ENCODE data around the gene LEMD1.
A peak's percentile ranks its signal among the peaks of the same experiment; 100 is the strongest.

The LEMD1 gene

DNA sequence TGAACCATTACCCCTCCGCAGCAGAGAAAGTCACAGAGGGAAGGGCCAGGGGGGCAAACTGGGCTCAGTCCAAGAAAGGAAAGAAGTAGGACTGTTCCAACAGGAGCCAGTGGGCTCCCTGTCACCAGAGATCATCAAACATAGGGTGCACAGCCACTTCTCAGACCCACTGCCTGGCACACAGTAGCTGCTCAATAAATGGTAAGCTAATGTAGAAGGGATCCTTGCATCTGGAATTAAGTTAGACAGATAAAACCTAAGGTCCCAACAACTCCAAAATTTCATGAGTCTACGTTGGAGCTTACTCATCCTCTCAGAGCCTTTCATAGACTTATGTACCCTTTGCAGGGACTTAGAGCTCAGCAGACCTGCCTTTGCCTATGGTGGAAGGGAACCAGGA is 30.5 kb upstream of the LEMD1 start:
- peaks cover 36 to 43% of the 10 kb centered on the region in 2 donors for H3K4me1 ChIP-seq (ENCODE audit: control insufficient read depth in 2 of 2, insufficient read depth in 1 of 2, low read depth in 1 of 2, low read length in 2 of 2)
- no peak overlapping the region for H3K4me3 ChIP-seq (ENCODE audit: low read length in 2 of 2)
- H2BK120ac ChIP-seq (ENCODE audit: low read depth, low read length): no peak overlapping the region
- peaks cover 6% of the 10 kb centered on the region for H3K79me1 ChIP-seq (ENCODE audit: low read depth, low read length)
- H2BK5ac ChIP-seq (ENCODE audit: low read length): no peak overlapping the region
- no peak overlapping the region for H2BK12ac ChIP-seq (ENCODE audit: low read length)
- peak overlapping the region; percentile 63 for H3K4me2 ChIP-seq (ENCODE audit: insufficient read depth, low read length, poor library complexity, severe bottlenecking)
- no peaks in the 10 kb centered on the region for H3K9me3 ChIP-seq (replicated peaks in 1 of 2; ENCODE audit: control insufficient read depth in 2 of 2, insufficient read depth in 1 of 2, low read depth in 1 of 2, low read length in 2 of 2)
- no peak overlapping the region for H2AFZ ChIP-seq (ENCODE audit: low read length)
- H2BK15ac ChIP-seq (ENCODE audit: low read length): no peak overlapping the region
- WGBS, 2 donors (ENCODE audit: extremely low coverage in 2 of 2, insufficient read length in 2 of 2, insufficient replicate concordance in 1 of 2): no CpG with 5 or more reads among the region's 2 CpGs
- H3K4ac ChIP-seq (ENCODE audit: low read length): no peak overlapping the region
- no peak for DNase-seq (ENCODE audit: low spot score)
- H3K36me3 ChIP-seq (replicated peaks in 1 of 2; ENCODE audit: control insufficient read depth in 2 of 2, insufficient read depth in 2 of 2, low read length in 2 of 2): peaks cover 0 to 12% of the 10 kb centered on the region in 2 donors
- H3K14ac ChIP-seq (ENCODE audit: low read length): no peak overlapping the region
- H3K27ac ChIP-seq (replicated peaks; ENCODE audit: low read length): peak overlapping the region; percentile 99
- H4K91ac ChIP-seq (ENCODE audit: low read depth, low read length, poor library complexity): no peak overlapping the region
- H4K8ac ChIP-seq (ENCODE audit: low read depth, low read length): no peak overlapping the region
- no peak overlapping the region for H3K23ac ChIP-seq (ENCODE audit: low read depth, low read length, poor library complexity)
- H3K9ac ChIP-seq (ENCODE audit: low read depth, low read length, poor library complexity): peak overlapping the region; percentile 79
- no peak overlapping the region for H2AK5ac ChIP-seq (ENCODE audit: low read depth, low read length)
- H3K27me3 ChIP-seq (ENCODE audit: control insufficient read depth in 3 of 3, insufficient read depth in 3 of 3, low read depth in 1 of 3, low read length in 3 of 3): peaks cover 0 to 65% (median 0%) of the 10 kb centered on the region in 3 experiments
- peak overlapping the region; percentile 44 for H3K18ac ChIP-seq (ENCODE audit: low read length)

DNA sequence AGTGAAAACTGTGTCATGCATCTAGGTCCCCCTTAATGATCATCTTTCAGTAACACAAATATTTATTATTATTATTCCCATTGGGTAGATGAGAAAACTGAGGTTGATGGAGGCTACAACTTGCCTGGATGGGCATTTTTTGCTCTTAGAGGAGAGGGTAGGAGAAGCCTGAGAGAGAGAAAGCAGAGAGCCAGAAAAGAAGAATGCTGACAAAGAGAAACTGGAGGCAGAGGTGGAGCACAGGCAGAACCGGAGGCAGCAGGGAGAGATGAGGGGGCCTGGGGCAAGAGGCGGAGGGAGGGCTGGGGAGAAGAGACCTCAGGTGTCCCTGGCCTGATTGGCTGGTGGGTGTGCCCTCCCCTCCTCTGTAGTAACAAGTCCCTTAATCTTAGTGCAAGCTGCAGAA is 29.9 kb upstream of the LEMD1 start:
- DNase-seq (ENCODE audit: low spot score): no peak
- no peak overlapping the region for H3K23ac ChIP-seq (ENCODE audit: low read depth, low read length, poor library complexity)

GRCh38 chr1:205451202-205451601 is 29.3 kb upstream of the LEMD1 start:
- no peak for DNase-seq (ENCODE audit: low spot score)
- no peak overlapping the region for H2BK15ac ChIP-seq (ENCODE audit: low read length)
- H4K91ac ChIP-seq (ENCODE audit: low read depth, low read length, poor library complexity): no peak overlapping the region
- peak overlapping the region; percentile 85 for H2AK5ac ChIP-seq (ENCODE audit: low read depth, low read length)
- no peak overlapping the region for H3K9ac ChIP-seq (ENCODE audit: low read depth, low read length, poor library complexity)
- no CpG with 5 or more reads among the region's 5 CpGs for whole genome bisulfite sequencing, 2 donors (ENCODE audit: extremely low coverage in 2 of 2, insufficient read length in 2 of 2, insufficient replicate concordance in 1 of 2)
- H3K14ac ChIP-seq (ENCODE audit: low read length): no peak overlapping the region
- H3K27ac ChIP-seq (replicated peaks; ENCODE audit: low read length): peak overlapping the region; percentile 99
- H2BK120ac ChIP-seq (ENCODE audit: low read depth, low read length): no peak overlapping the region
- peak overlapping the region; percentile 95 for H3K18ac ChIP-seq (ENCODE audit: low read length)
- H4K8ac ChIP-seq (ENCODE audit: low read depth, low read length): no peak overlapping the region
- no peak overlapping the region for H3K4me3 ChIP-seq (ENCODE audit: low read length in 2 of 2)
- no peak overlapping the region for H3K23ac ChIP-seq (ENCODE audit: low read depth, low read length, poor library complexity)
- no peak overlapping the region for H2AFZ ChIP-seq (ENCODE audit: low read length)
- H2BK12ac ChIP-seq (ENCODE audit: low read length): no peak overlapping the region
- no peak overlapping the region for H3K4ac ChIP-seq (ENCODE audit: low read length)
- peaks cover 0 to 12% of the 10 kb centered on the region in 2 donors for H3K36me3 ChIP-seq (replicated peaks in 1 of 2; ENCODE audit: control insufficient read depth in 2 of 2, insufficient read depth in 2 of 2, low read length in 2 of 2)
- H3K27me3 ChIP-seq (ENCODE audit: control insufficient read depth in 3 of 3, insufficient read depth in 3 of 3, low read depth in 1 of 3, low read length in 3 of 3): peaks cover 0 to 55% (median 0%) of the 10 kb centered on the region in 3 experiments
- H3K4me2 ChIP-seq (ENCODE audit: insufficient read depth, low read length, poor library complexity, severe bottlenecking): peak overlapping the region; percentile 51
- H2BK5ac ChIP-seq (ENCODE audit: low read length): peak overlapping the region; percentile 88
- peaks cover 3% of the 10 kb centered on the region for H3K79me1 ChIP-seq (ENCODE audit: low read depth, low read length)
- no peaks in the 10 kb centered on the region for H3K9me3 ChIP-seq (replicated peaks in 1 of 2; ENCODE audit: control insufficient read depth in 2 of 2, insufficient read depth in 1 of 2, low read depth in 1 of 2, low read length in 2 of 2)
- H3K4me1 ChIP-seq (ENCODE audit: control insufficient read depth in 2 of 2, insufficient read depth in 1 of 2, low read depth in 1 of 2, low read length in 2 of 2): peaks cover 38 to 50% of the 10 kb centered on the region in 2 donors

More for the DNA sequence above, 29.9 kb upstream of the LEMD1 start:
- Histone ChIP-seq H3K27me3 (ENCODE audit: control insufficient read depth in 3 of 3, insufficient read depth in 3 of 3, low read depth in 1 of 3, low read length in 3 of 3) (peaks cover 0 to 61% (median 0%) of the 10 kb centered on the region in 3 experiments), H3K14ac (ENCODE audit: low read length) (no peak overlapping the region), H3K36me3 (replicated peaks in 1 of 2; ENCODE audit: control insufficient read depth in 2 of 2, insufficient read depth in 2 of 2, low read length in 2 of 2) (peaks cover 0 to 12% of the 10 kb centered on the region in 2 donors), H3K4me3 (ENCODE audit: low read length in 2 of 2) (no peak overlapping the region), H2AFZ (ENCODE audit: low read length) (no peak overlapping the region), H2BK120ac (ENCODE audit: low read depth, low read length) (no peak overlapping the region), H2AK5ac (ENCODE audit: low read depth, low read length) (no peak overlapping the region), H3K9me3 (replicated peaks in 1 of 2; ENCODE audit: control insufficient read depth in 2 of 2, insufficient read depth in 1 of 2, low read depth in 1 of 2, low read length in 2 of 2) (no peaks in the 10 kb centered on the region), H4K91ac (ENCODE audit: low read depth, low read length, poor library complexity) (no peak overlapping the region), H3K79me1 (ENCODE audit: low read depth, low read length) (peaks cover 6% of the 10 kb centered on the region), H4K8ac (ENCODE audit: low read depth, low read length) (no peak overlapping the region), H3K4me2 (ENCODE audit: insufficient read depth, low read length, poor library complexity, severe bottlenecking) (peak overlapping the region; percentile 63), H3K9ac (ENCODE audit: low read depth, low read length, poor library complexity) (no peak overlapping the region), H2BK12ac (ENCODE audit: low read length) (no peak overlapping the region), H2BK15ac (ENCODE audit: low read length) (no peak overlapping the region), H3K4me1 (ENCODE audit: control insufficient read depth in 2 of 2, insufficient read depth in 1 of 2, low read depth in 1 of 2, low read length in 2 of 2) (peaks cover 39 to 46% of the 10 kb centered on the region in 2 donors), H3K27ac (replicated peaks; ENCODE audit: low read length) (peak overlapping the region; percentile 99), H3K18ac (ENCODE audit: low read length) (peak overlapping the region; percentile 44), H2BK5ac (ENCODE audit: low read length) (no peak overlapping the region), H3K4ac (ENCODE audit: low read length) (no peak overlapping the region)
- no CpG with 5 or more reads among the region's 2 CpGs for WGBS, 2 donors (ENCODE audit: extremely low coverage in 2 of 2, insufficient read length in 2 of 2, insufficient replicate concordance in 1 of 2)

DNA sequence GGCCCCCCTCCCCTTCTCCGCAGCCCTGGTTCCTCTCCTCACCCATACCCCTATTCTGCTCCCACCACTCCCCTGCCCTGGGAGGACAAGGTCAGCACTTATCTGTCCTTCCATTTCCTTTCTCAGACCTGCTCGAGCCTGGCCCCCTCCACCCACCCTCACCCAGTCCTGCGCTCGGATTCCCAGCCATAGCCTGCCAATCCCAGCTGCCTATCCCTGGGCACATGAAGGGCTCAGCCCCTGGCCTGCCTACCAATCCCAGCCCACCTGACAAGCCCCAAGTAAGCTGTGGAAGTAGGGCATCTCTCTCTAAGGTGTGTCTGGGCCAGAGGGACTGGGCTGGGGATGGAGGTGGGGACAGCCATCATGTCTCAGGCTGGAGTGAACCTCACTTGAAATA is 28.6 kb upstream of the LEMD1 start:
- H2BK5ac ChIP-seq (ENCODE audit: low read length): peak overlapping the region; percentile 88
- peak overlapping the region; percentile 97 for H2BK12ac ChIP-seq (ENCODE audit: low read length)
- H2BK15ac ChIP-seq (ENCODE audit: low read length): peak overlapping the region; percentile 0
- peak overlapping the region; percentile 85 for H2AK5ac ChIP-seq (ENCODE audit: low read depth, low read length)
- peaks cover 2% of the 10 kb centered on the region for H3K79me1 ChIP-seq (ENCODE audit: low read depth, low read length)
- H3K4me1 ChIP-seq (ENCODE audit: control insufficient read depth in 2 of 2, insufficient read depth in 1 of 2, low read depth in 1 of 2, low read length in 2 of 2): peaks cover 44 to 57% of the 10 kb centered on the region in 2 donors
- no peaks in the 10 kb centered on the region for H3K9me3 ChIP-seq (replicated peaks in 1 of 2; ENCODE audit: control insufficient read depth in 2 of 2, insufficient read depth in 1 of 2, low read depth in 1 of 2, low read length in 2 of 2)
- H3K4me3 ChIP-seq (ENCODE audit: low read length in 2 of 2): peak overlapping the region in 1 of 2 donors; percentile 3
- H3K23ac ChIP-seq (ENCODE audit: low read depth, low read length, poor library complexity): no peak overlapping the region
- H2AFZ ChIP-seq (ENCODE audit: low read length): no peak overlapping the region
- H3K9ac ChIP-seq (ENCODE audit: low read depth, low read length, poor library complexity): peak overlapping the region; percentile 87
- no peak for DNase-seq (ENCODE audit: low spot score)
- peak overlapping the region; percentile 98 for H4K91ac ChIP-seq (ENCODE audit: low read depth, low read length, poor library complexity)
- no peak overlapping the region for H3K14ac ChIP-seq (ENCODE audit: low read length)
- H3K27ac ChIP-seq (replicated peaks; ENCODE audit: low read length): peak overlapping the region; percentile 99
- H3K36me3 ChIP-seq (replicated peaks in 1 of 2; ENCODE audit: control insufficient read depth in 2 of 2, insufficient read depth in 2 of 2, low read length in 2 of 2): peaks cover 0 to 14% of the 10 kb centered on the region in 2 donors
- H4K8ac ChIP-seq (ENCODE audit: low read depth, low read length): peak overlapping the region; percentile 76
- H3K4ac ChIP-seq (ENCODE audit: low read length): peak overlapping the region; percentile 76
- peak overlapping the region; percentile 95 for H3K18ac ChIP-seq (ENCODE audit: low read length)
- peak overlapping the region; percentile 66 for H3K4me2 ChIP-seq (ENCODE audit: insufficient read depth, low read length, poor library complexity, severe bottlenecking)
- H3K27me3 ChIP-seq (ENCODE audit: control insufficient read depth in 3 of 3, insufficient read depth in 3 of 3, low read depth in 1 of 3, low read length in 3 of 3): peaks cover 0 to 53% (median 0%) of the 10 kb centered on the region in 3 experiments
- WGBS, 2 donors (ENCODE audit: extremely low coverage in 2 of 2, insufficient read length in 2 of 2, insufficient replicate concordance in 1 of 2): no CpG with 5 or more reads among the region's 4 CpGs
- peak overlapping the region; percentile 49 for H2BK120ac ChIP-seq (ENCODE audit: low read depth, low read length)

Data from neuronal stem cell (in vitro differentiated cells).